Fibroblast of peridontal ligament (primary cell): ENCODE data around the gene KCNMB2.
"Not testable (repeated sequence)": the region's sequence is repeated elsewhere in the genome, so short reads cannot be mapped to it uniquely, and the experiment has no call there.

Source experiments
- DNase-seq: peaks from one replicate; pipeline ENCODE4 v3.0.0-alpha.2; 2010; ENCODE audit errors: extremely low read depth

The KCNMB2 gene

DNA sequence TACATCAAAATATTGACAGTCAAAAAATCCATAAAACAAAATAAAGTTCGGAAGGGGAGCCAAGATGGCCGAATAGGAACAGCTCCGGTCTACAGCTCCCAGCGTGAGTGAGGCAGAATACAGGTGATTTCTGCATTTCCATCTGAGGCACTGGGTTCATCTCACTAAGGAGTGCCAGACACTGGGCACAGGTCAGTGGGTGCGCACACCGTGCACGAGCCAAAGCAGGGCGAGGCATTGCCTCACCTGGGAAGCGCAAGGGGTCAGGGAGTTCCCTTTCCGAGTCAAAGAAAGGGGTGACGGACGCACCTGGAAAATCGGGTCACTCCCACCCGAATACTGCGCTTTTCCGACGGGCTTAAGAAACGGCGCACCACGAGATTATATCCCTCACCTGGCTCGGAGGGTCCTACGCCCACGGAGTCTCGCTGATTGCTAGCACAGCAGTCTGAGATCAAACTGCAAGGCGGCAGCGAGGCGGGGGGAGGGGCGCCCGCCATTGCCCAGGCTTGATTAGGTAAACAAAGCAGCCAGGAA is 323.7 kb downstream of the KCNMB2 start:
- DNase-seq: not testable (repeated sequence)

DNA sequence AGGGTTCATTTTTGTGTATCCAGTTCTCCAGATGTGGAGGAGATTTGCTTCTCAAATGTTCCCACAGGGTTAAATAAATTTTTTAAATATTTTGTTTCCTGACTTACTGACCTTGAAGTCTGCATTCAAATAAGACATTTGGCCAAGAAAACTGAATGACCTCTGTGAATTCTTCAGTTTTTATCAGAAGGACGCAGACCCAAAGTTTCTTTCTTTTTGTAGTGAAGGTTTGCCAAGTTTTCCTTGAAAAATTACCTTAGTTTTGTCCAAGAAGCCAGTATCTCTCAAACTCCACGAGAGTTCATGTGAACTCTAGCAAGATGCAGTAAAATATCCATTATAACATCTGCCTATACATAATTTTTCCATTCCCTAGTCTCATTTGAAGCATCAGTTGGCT is 332.4 kb downstream of the KCNMB2 start:
- DNase-seq: no peak

DNA sequence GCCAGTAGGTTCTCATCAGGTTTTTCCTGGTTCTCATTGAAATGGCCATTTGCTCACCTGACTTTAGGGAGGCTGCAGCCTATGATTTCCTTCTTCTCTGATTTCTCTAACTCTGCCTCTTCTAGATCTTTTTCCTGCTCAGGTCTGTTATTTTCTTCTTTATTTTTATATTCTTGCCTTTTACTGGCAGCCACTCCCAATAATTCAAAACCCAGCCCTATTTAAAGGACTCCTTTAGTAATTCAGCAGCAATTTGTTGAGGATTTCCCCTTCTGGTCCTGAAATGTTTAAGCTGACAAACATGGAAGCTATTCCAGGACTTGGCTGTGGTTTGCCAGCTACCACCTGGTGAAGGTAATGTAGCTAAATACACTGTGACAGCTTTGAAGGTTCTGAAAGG is 333.8 kb downstream of the KCNMB2 start:
- DNase-seq: no peak

DNA sequence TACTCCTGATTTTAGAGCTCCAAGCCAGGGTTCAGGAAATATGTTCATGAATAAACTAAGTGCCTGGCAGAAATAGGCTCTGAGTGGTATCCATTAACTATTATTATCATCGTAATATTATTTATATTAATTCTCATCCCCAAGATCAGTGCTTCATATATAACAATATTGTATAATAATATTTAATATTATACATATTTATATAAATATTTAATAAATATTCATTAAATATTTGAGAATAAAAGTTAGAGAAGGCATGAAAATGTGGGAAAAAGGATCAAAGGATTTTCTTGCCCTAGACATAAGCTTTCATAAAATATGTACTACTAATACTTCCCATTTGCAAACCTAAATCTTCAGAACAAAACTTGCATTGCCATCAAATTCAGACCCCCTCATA is 338.9 kb downstream of the KCNMB2 start:
- no peak for DNase-seq

DNA sequence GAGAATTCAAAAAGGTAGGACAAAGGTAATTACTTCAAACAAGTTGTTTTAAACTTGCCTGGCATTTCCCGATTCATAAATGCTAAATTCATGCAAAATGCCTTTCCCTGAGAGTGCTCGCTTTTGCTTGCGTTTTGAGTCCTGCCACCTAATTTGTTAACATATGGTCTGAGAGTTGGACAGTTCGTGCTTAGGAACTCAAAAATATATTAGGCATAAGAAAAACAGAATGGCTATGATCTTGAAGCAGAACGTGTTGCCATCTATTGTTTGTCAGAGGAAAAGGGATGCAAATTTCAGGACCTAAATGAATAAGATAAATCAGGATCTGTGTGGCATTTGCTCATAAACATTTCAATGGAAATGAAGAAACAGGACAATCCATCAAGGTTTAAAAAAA is 339.6 kb downstream of the KCNMB2 start:
- DNase-seq: peak; percentile 12

DNA sequence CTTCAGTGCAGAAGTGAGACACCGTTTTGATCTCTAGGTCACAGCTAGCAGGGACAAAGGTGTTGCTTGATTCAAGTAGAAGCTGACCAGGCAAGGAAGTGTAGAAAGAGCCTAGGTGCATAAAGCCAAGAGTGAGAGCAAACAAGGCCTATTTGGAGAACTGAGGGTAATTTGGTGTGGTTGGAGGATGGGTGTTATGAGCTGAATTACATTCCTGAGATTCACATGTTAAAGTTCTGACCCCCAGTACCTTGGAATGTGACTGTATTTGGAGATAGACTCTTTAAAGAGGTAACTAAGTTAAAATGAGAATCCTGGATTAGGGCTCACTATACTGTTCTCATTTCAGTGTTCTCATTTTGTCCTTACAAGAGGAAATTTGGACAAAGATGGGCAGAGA is 344.0 kb downstream of the KCNMB2 start:
- no peak for DNase-seq
